ENCODE results near the gene HAGHL. TPM values are rescaled to one million over a fixed set of nuclear protein-coding genes. Genes with fewer than 3 reads are reported as not detected.
"Not testable (repeated sequence)": the region's sequence is repeated elsewhere in the genome, so short reads cannot be mapped to it uniquely, and the experiment has no call there.

Gene HAGHL
- polyA plus RNA-seq, 2 donors: 1.6 to 3.4 TPM

- no peaks in the 10 kb centered on the region for H3K27me3 ChIP-seq (ENCODE audit: control insufficient read depth in 1 of 2, insufficient read depth in 2 of 2, low read length in 2 of 2)
- no peak overlapping the region for H3K4me3 ChIP-seq (ENCODE audit: low read depth in 1 of 2, low read length in 2 of 2)
- H3K9me3 ChIP-seq (ENCODE audit: control insufficient read depth in 2 of 2, insufficient read depth in 1 of 2, low read depth in 1 of 2, low read length in 1 of 2): no peaks in the 10 kb centered on the region
- H3K27ac ChIP-seq (ENCODE audit: low read depth in 2 of 2, low read length in 1 of 2): no peak overlapping the region
- peaks cover 0 to 10% of the 10 kb centered on the region in 2 donors for H3K36me3 ChIP-seq (ENCODE audit: control insufficient read depth in 2 of 2, insufficient read depth in 2 of 2, low read length in 1 of 2)
- peaks cover 0 to 10% of the 10 kb centered on the region in 2 donors for H3K4me1 ChIP-seq (ENCODE audit: control insufficient read depth in 2 of 2, insufficient read depth in 2 of 2, low read length in 1 of 2)
- 86 to 87% methylated on average over 15 of the region's 15 CpGs for WGBS, 2 donors
Measured at GRCh38 chr16:741986-742629, 15.2 kb downstream of the HAGHL start.

GRCh38 chr16:742894-743293 is 16.0 kb downstream of the HAGHL start:
- H3K4me3 ChIP-seq (ENCODE audit: low read depth in 1 of 2, low read length in 2 of 2); H3K4me1 ChIP-seq (ENCODE audit: control insufficient read depth in 2 of 2, insufficient read depth in 2 of 2, low read length in 1 of 2); H3K36me3 ChIP-seq (ENCODE audit: control insufficient read depth in 2 of 2, insufficient read depth in 2 of 2, low read length in 1 of 2); H3K27ac ChIP-seq (ENCODE audit: low read depth in 2 of 2, low read length in 1 of 2); H3K9me3 ChIP-seq (ENCODE audit: control insufficient read depth in 2 of 2, insufficient read depth in 1 of 2, low read depth in 1 of 2, low read length in 1 of 2); H3K27me3 ChIP-seq (ENCODE audit: control insufficient read depth in 1 of 2, insufficient read depth in 2 of 2, low read length in 2 of 2): not testable (repeated sequence)
- 84 to 86% methylated on average over 14 of the region's 14 CpGs for WGBS, 2 donors

- Histone ChIP-seq H3K36me3 (ENCODE audit: control insufficient read depth in 2 of 2, insufficient read depth in 2 of 2, low read length in 1 of 2) (no peaks in the 10 kb centered on the region), H3K27me3 (ENCODE audit: control insufficient read depth in 1 of 2, insufficient read depth in 2 of 2, low read length in 2 of 2) (no peaks in the 10 kb centered on the region), H3K4me1 (ENCODE audit: control insufficient read depth in 2 of 2, insufficient read depth in 2 of 2, low read length in 1 of 2) (peaks cover 0 to 10% of the 10 kb centered on the region in 2 donors), H3K27ac (ENCODE audit: low read depth in 2 of 2, low read length in 1 of 2) (no peak overlapping the region), H3K9me3 (ENCODE audit: control insufficient read depth in 2 of 2, insufficient read depth in 1 of 2, low read depth in 1 of 2, low read length in 1 of 2) (no peaks in the 10 kb centered on the region), H3K4me3 (ENCODE audit: low read depth in 1 of 2, low read length in 2 of 2) (no peak overlapping the region)
- WGBS, 2 donors: 77 to 80% methylated on average over 21 of the region's 21 CpGs
Measured at GRCh38 chr16:743794-744500, 17.0 kb downstream of the HAGHL start.

GRCh38 chr16:745739-746138 is 18.8 kb downstream of the HAGHL start:
- no peaks in the 10 kb centered on the region for H3K4me1 ChIP-seq (ENCODE audit: control insufficient read depth in 2 of 2, insufficient read depth in 2 of 2, low read length in 1 of 2)
- no peak overlapping the region for H3K27ac ChIP-seq (ENCODE audit: low read depth in 2 of 2, low read length in 1 of 2)
- no peaks in the 10 kb centered on the region for H3K36me3 ChIP-seq (ENCODE audit: control insufficient read depth in 2 of 2, insufficient read depth in 2 of 2, low read length in 1 of 2)
- H3K4me3 ChIP-seq (ENCODE audit: low read depth in 1 of 2, low read length in 2 of 2): no peak overlapping the region
- H3K27me3 ChIP-seq (ENCODE audit: control insufficient read depth in 1 of 2, insufficient read depth in 2 of 2, low read length in 2 of 2): no peaks in the 10 kb centered on the region
- no peaks in the 10 kb centered on the region for H3K9me3 ChIP-seq (ENCODE audit: control insufficient read depth in 2 of 2, insufficient read depth in 1 of 2, low read depth in 1 of 2, low read length in 1 of 2)
- WGBS, 2 donors: 4 to 5% methylated on average over 14 of the region's 14 CpGs

- Histone ChIP-seq H3K36me3 (ENCODE audit: control insufficient read depth in 2 of 2, insufficient read depth in 2 of 2, low read length in 1 of 2) (no peaks in the 10 kb centered on the region), H3K4me3 (ENCODE audit: low read depth in 1 of 2, low read length in 2 of 2) (no peak overlapping the region), H3K27ac (ENCODE audit: low read depth in 2 of 2, low read length in 1 of 2) (no peak overlapping the region), H3K4me1 (ENCODE audit: control insufficient read depth in 2 of 2, insufficient read depth in 2 of 2, low read length in 1 of 2) (peaks cover 0 to under 1% of the 10 kb centered on the region in 2 donors), H3K9me3 (ENCODE audit: control insufficient read depth in 2 of 2, insufficient read depth in 1 of 2, low read depth in 1 of 2, low read length in 1 of 2) (no peaks in the 10 kb centered on the region), H3K27me3 (ENCODE audit: control insufficient read depth in 1 of 2, insufficient read depth in 2 of 2, low read length in 2 of 2) (no peaks in the 10 kb centered on the region)
- WGBS, 2 donors: 79% methylated on average over 13 of the region's 13 CpGs
Measured at GRCh38 chr16:746637-747036, 19.7 kb downstream of the HAGHL start.

- WGBS, 2 donors: 76% methylated on average over 39 of the region's 39 CpGs
- peaks cover 0 to 3% of the 10 kb centered on the region in 2 donors for H3K27me3 ChIP-seq (ENCODE audit: control insufficient read depth in 1 of 2, insufficient read depth in 2 of 2, low read length in 2 of 2)
- no peak overlapping the region for H3K27ac ChIP-seq (ENCODE audit: low read depth in 2 of 2, low read length in 1 of 2)
Measured at GRCh38 chr16:747978-748746, 21.3 kb downstream of the HAGHL start.

GRCh38 chr16:749010-749409 is 22.1 kb downstream of the HAGHL start:
- Histone ChIP-seq H3K27me3 (ENCODE audit: control insufficient read depth in 1 of 2, insufficient read depth in 2 of 2, low read length in 2 of 2) (peaks cover 0 to 3% of the 10 kb centered on the region in 2 donors), H3K27ac (ENCODE audit: low read depth in 2 of 2, low read length in 1 of 2) (no peak overlapping the region)
- WGBS, 2 donors: 83 to 84% methylated on average over 6 of the region's 6 CpGs

More at GRCh38 chr16:747978-748746, 21.3 kb downstream of the HAGHL start:
- Histone ChIP-seq H3K36me3 (ENCODE audit: control insufficient read depth in 2 of 2, insufficient read depth in 2 of 2, low read length in 1 of 2) (no peaks in the 10 kb centered on the region), H3K4me1 (ENCODE audit: control insufficient read depth in 2 of 2, insufficient read depth in 2 of 2, low read length in 1 of 2) (peaks cover 0 to 5% of the 10 kb centered on the region in 2 donors), H3K9me3 (ENCODE audit: control insufficient read depth in 2 of 2, insufficient read depth in 1 of 2, low read depth in 1 of 2, low read length in 1 of 2) (no peaks in the 10 kb centered on the region), H3K4me3 (ENCODE audit: low read depth in 1 of 2, low read length in 2 of 2) (no peak overlapping the region)

GRCh38 chr16:750485-750884 is 23.6 kb downstream of the HAGHL start:
- no peak overlapping the region for H3K27ac ChIP-seq (ENCODE audit: low read depth in 2 of 2, low read length in 1 of 2)
- no peak overlapping the region for H3K4me3 ChIP-seq (ENCODE audit: low read depth in 1 of 2, low read length in 2 of 2)
- peaks cover 0 to 3% of the 10 kb centered on the region in 2 donors for H3K27me3 ChIP-seq (ENCODE audit: control insufficient read depth in 1 of 2, insufficient read depth in 2 of 2, low read length in 2 of 2)
- WGBS, 2 donors: 59 to 66% methylated on average over 9 of the region's 9 CpGs
- H3K36me3 ChIP-seq (ENCODE audit: control insufficient read depth in 2 of 2, insufficient read depth in 2 of 2, low read length in 1 of 2): no peaks in the 10 kb centered on the region
- peaks cover 0 to 5% of the 10 kb centered on the region in 2 donors for H3K4me1 ChIP-seq (ENCODE audit: control insufficient read depth in 2 of 2, insufficient read depth in 2 of 2, low read length in 1 of 2)
- H3K9me3 ChIP-seq (ENCODE audit: control insufficient read depth in 2 of 2, insufficient read depth in 1 of 2, low read depth in 1 of 2, low read length in 1 of 2): no peaks in the 10 kb centered on the region

More at GRCh38 chr16:749010-749409, 22.1 kb downstream of the HAGHL start:
- no peak overlapping the region for H3K4me3 ChIP-seq (ENCODE audit: low read depth in 1 of 2, low read length in 2 of 2)
- H3K36me3 ChIP-seq (ENCODE audit: control insufficient read depth in 2 of 2, insufficient read depth in 2 of 2, low read length in 1 of 2): no peaks in the 10 kb centered on the region
- no peaks in the 10 kb centered on the region for H3K9me3 ChIP-seq (ENCODE audit: control insufficient read depth in 2 of 2, insufficient read depth in 1 of 2, low read depth in 1 of 2, low read length in 1 of 2)
- H3K4me1 ChIP-seq (ENCODE audit: control insufficient read depth in 2 of 2, insufficient read depth in 2 of 2, low read length in 1 of 2): peaks cover 0 to 5% of the 10 kb centered on the region in 2 donors

- WGBS, 2 donors: 46 to 49% methylated on average over 39 of the region's 39 CpGs
- Histone ChIP-seq H3K27me3 (ENCODE audit: control insufficient read depth in 1 of 2, insufficient read depth in 2 of 2, low read length in 2 of 2) (peaks cover 0 to 3% of the 10 kb centered on the region in 2 donors), H3K36me3 (ENCODE audit: control insufficient read depth in 2 of 2, insufficient read depth in 2 of 2, low read length in 1 of 2) (no peaks in the 10 kb centered on the region), H3K4me1 (ENCODE audit: control insufficient read depth in 2 of 2, insufficient read depth in 2 of 2, low read length in 1 of 2) (peaks cover 0 to 5% of the 10 kb centered on the region in 2 donors), H3K27ac (ENCODE audit: low read depth in 2 of 2, low read length in 1 of 2) (no peak overlapping the region), H3K4me3 (ENCODE audit: low read depth in 1 of 2, low read length in 2 of 2) (no peak overlapping the region), H3K9me3 (ENCODE audit: control insufficient read depth in 2 of 2, insufficient read depth in 1 of 2, low read depth in 1 of 2, low read length in 1 of 2) (no peaks in the 10 kb centered on the region)
Measured at GRCh38 chr16:751152-752006, 24.5 kb downstream of the HAGHL start.
